K562 (cell line): Measurements from ENCODE around the gene COG2.

ENCODE experiments used
- ESRRB ChIP-seq: fragments of 250-450 bp; sonication (Bioruptor Pico); IDR thresholded peaks from 2 replicates; pipeline ENCODE4 v1.5.0; 2020; ENCODE audit warnings: mild to moderate bottlenecking, moderate library complexity, borderline replicate concordance
- EZH2 ChIP-seq: IDR thresholded peaks from 2 replicates; pipeline ENCODE4 v1.6.1; 2012; ENCODE audit warnings: low read depth, mild to moderate bottlenecking, inconsistent platforms, low read length, borderline replicate concordance
- NR2C1 ChIP-seq, 2 experiments: fragments of 450-650 bp; IDR thresholded peaks; 2 replicates each; pipeline ENCODE4 v1.6.1; 2017; ENCODE audit warnings: mild to moderate bottlenecking in 2 of 2, antibody characterized with exemption in 1 of 2, inconsistent platforms in 1 of 2, missing compliant biosample characterization in 1 of 2, missing genetic modification characterization in 1 of 2
- POLR2A ChIP-seq: fragments of 450-650 bp; conservative IDR thresholded peaks from 2 replicates; pipeline ENCODE4 v1.6.1; 2016
- SIN3A ChIP-seq, 2 experiments: fragments of 150-350 bp in 1 of 2; IDR thresholded peaks; 2 replicates each; pipeline ENCODE4 v1.6.1; 2011 to 2016; ENCODE audit warnings: borderline replicate concordance in 2 of 2, low read depth in 2 of 2, low read length in 2 of 2, mild to moderate bottlenecking in 2 of 2, moderate library complexity in 2 of 2; ENCODE audit not compliant: control insufficient read depth in 1 of 2
- TAF7 ChIP-seq: fragments of 450-650 bp; IDR thresholded peaks from 2 replicates; pipeline ENCODE4 v1.6.1; 2016; ENCODE audit warnings: missing genetic modification characterization, missing compliant biosample characterization
- TF ChIP-seq, protein P1 (sequence below), 3 experiments: IDR thresholded peaks in 2 of 3; conservative IDR thresholded peaks in 1 of 3; 2 replicates each; pipeline ENCODE4 v1.5.1; 2011 to 2012; ENCODE audit warnings: low read length in 3 of 3, mild to moderate bottlenecking in 3 of 3, control low read depth in 2 of 3, improper control_type of control experiment in 1 of 3, inconsistent platforms in 1 of 3, low read depth in 1 of 3, mixed read lengths in 1 of 3, moderate library complexity in 1 of 3; ENCODE audit not compliant: insufficient read depth in 2 of 3

DNA sequence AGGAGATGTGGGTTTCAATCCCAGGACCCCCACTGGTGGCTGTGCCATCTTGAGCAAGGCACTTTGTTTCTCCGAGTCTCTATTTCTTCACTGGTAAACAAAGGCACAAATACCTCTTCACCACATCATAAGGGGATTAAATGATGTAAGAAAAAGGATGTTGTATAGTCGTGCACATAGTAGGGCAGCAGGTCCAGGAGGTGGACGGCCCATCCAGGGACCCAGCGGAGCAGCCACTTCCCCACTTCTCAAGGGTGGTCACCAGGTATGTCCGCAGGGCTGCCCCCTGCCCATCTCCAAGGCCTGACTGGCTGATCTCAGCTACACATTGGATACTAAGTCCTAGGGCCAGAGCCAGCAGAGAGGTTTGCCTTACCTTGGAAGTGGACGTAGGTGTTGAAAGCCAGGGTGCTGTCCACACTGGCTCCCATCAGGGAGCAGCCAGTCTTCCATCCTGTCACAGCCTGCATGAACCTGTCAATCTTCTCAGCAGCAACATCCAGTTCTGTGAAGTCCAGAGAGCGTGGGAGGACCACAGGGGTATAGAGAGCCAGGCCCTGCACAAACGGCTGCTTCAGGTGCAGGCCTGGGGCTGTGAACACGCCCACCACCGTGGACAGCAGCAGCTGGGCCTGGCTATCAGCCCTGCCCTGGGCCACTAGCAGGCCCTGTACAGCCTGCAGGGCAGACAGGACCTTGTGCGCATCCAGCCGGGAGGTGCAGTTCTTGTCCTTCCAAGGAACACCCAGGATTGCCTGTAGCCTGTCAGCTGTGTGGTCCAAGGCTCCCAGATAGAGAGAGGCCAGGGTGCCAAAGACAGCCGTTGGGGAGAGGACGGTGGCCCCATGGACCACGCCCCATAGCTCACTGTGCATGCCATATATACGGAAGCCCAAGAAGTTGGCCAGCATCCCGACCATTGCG is 67.6 kb downstream of the COG2 start:
- TF ChIP-seq TAF7 (tag) (no peak), SIN3A (IDR thresholded peaks at IDR 0.05; ENCODE audit: borderline replicate concordance in 2 of 2, control insufficient read depth in 1 of 2, low read depth in 2 of 2, low read length in 2 of 2) (no peak), ESRRB (CRISPR knock-in tag) (no peak), EZH2 (no peak), NR2C1 (IDR thresholded peaks at IDR 0.05) (no peak), NR2C1 (tag; IDR thresholded peaks at IDR 0.05) (no peak), POLR2A (no peak)
- TF ChIP-seq, protein P1, sequence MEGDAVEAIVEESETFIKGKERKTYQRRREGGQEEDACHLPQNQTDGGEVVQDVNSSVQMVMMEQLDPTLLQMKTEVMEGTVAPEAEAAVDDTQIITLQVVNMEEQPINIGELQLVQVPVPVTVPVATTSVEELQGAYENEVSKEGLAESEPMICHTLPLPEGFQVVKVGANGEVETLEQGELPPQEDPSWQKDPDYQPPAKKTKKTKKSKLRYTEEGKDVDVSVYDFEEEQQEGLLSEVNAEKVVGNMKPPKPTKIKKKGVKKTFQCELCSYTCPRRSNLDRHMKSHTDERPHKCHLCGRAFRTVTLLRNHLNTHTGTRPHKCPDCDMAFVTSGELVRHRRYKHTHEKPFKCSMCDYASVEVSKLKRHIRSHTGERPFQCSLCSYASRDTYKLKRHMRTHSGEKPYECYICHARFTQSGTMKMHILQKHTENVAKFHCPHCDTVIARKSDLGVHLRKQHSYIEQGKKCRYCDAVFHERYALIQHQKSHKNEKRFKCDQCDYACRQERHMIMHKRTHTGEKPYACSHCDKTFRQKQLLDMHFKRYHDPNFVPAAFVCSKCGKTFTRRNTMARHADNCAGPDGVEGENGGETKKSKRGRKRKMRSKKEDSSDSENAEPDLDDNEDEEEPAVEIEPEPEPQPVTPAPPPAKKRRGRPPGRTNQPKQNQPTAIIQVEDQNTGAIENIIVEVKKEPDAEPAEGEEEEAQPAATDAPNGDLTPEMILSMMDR (IDR thresholded peaks at IDR 0.05 in 2 of 3, conservative IDR thresholded peaks at IDR 0.05 in 1 of 3; ENCODE audit: insufficient read depth in 2 of 3, low read depth in 1 of 3, low read length in 3 of 3), result no peak
